A549 (cell line): ENCODE results near the gene ARHGAP23. TPM values are rescaled to one million over a fixed set of nuclear protein-coding genes. Genes with fewer than 3 reads are reported as not detected.

Experiments
- ATAC-seq, 2 experiments: fragments of 200-7000 bp in 1 of 2; fragments of >200 bp in 1 of 2; cut with Nextera tagmentation in 1 of 2; cut with Tn5 transposase in 1 of 2; 3 replicates each; pipeline versions ENCODE4 v1.8.0 to v1.9.1; 2018 to 2020; ENCODE audit warnings: mild to moderate bottlenecking in 1 of 2, moderate library complexity in 1 of 2
- CTCF ChIA-PET: fragments of 300-600 bp; sonication (Branson Sonifier 250); formaldehyde crosslinking; extraction: SDS; loops from one replicate; lab custom pipeline; 2021; ENCODE audit warnings: antibody characterized with exemption, inconsistent platforms; lab: Yijun Ruan, JAX
- POLR2A ChIA-PET: fragments of 350-600 bp; formaldehyde crosslinking; extraction: SDS; loops from one replicate; lab custom pipeline; 2021; ENCODE audit warnings: antibody characterized with exemption, inconsistent platforms; lab: Yijun Ruan, JAX
- DNase-seq, 2 experiments: peaks; one replicate each; pipeline versions ENCODE4 v3.0.0 to v3.0.0-alpha.2; 2011 to 2016; ENCODE audit warnings: low read depth in 1 of 2, low spot score in 1 of 2
- FAIRE-seq: peaks from 2 replicates; lab custom pipeline; 2011; peaks lifted over from hg19 to GRCh38; lab: Jason Lieb, UNC
- H3K27ac ChIP-seq, 2 experiments: fragments of >200 bp; sonication (Bioruptor Twin); formaldehyde crosslinking; 3 replicates each; pipeline ENCODE4 v1.5.1; 2016 to 2017
- H3K4me1 ChIP-seq: fragments of >200 bp; sonication (Bioruptor Twin); formaldehyde crosslinking; 3 replicates; pipeline ENCODE4 v1.6.1; 2016
- H3K4me2 ChIP-seq: fragments of >200 bp; sonication (Bioruptor Twin); formaldehyde crosslinking; 3 replicates; pipeline ENCODE4 v1.6.1; 2016
- H3K4me3 ChIP-seq: fragments of >200 bp; sonication (Bioruptor Twin); formaldehyde crosslinking; 3 replicates; pipeline ENCODE4 v1.5.1; 2016
- H3K9me3 ChIP-seq: fragments of >200 bp; sonication (Bioruptor Twin); formaldehyde crosslinking; 3 replicates; pipeline ENCODE4 v1.6.1; 2016
- CEBPB ChIP-seq, 2 experiments: fragments of >200 bp in 1 of 2; sonication (Bioruptor Twin) in 1 of 2; formaldehyde crosslinking in 1 of 2; IDR thresholded peaks; 2 replicates each; pipeline ENCODE4 v1.6.1; 2012 to 2016
- CHD4 ChIP-seq: fragments of 200-600 bp; sonication (generic); IDR thresholded peaks from 2 replicates; pipeline ENCODE4 v1.6.1; 2016; ENCODE audit warnings: antibody characterized with exemption, mild to moderate bottlenecking, borderline replicate concordance
- EP300 ChIP-seq, 2 experiments: fragments of >200 bp; sonication (Bioruptor Twin); formaldehyde crosslinking; IDR thresholded peaks; 2 replicates in 1 of 2; 3 replicates in 1 of 2; pipeline ENCODE4 v1.6.1; 2016 to 2017
- HES2 ChIP-seq: fragments of >200 bp; sonication (Bioruptor Twin); formaldehyde crosslinking; IDR thresholded peaks from 2 replicates; pipeline ENCODE4 v1.6.1; 2016
- HOXB13 ChIP-seq: fragments of 250-450 bp; sonication (Bioruptor Pico); IDR thresholded peaks from 2 replicates; pipeline ENCODE4 v1.5.0; 2020; ENCODE audit warnings: low read depth, mild to moderate bottlenecking, moderate library complexity
- HOXB5 ChIP-seq: fragments of 250-450 bp; sonication (Bioruptor Pico); IDR thresholded peaks from 2 replicates; pipeline ENCODE4 v1.5.0; 2020; ENCODE audit warnings: mild to moderate bottlenecking, moderate library complexity
- JUN ChIP-seq, 2 experiments: fragments of >200 bp; sonication (Bioruptor Twin); formaldehyde crosslinking; IDR thresholded peaks; 2 replicates in 1 of 2; 3 replicates in 1 of 2; pipeline ENCODE4 v1.6.1; 2016 to 2017
- JUNB ChIP-seq: fragments of >200 bp; sonication (Bioruptor Twin); formaldehyde crosslinking; IDR thresholded peaks from 2 replicates; pipeline ENCODE4 v1.6.1; 2016
- MYC ChIP-seq: IDR thresholded peaks from 2 replicates; pipeline ENCODE4 v1.6.1; 2012; ENCODE audit warnings: mild to moderate bottlenecking, inconsistent platforms, low read length, improper control_type of control experiment, borderline replicate concordance
- RAD21 ChIP-seq, 2 experiments: fragments of >200 bp in 1 of 2; sonication (Bioruptor Twin) in 1 of 2; formaldehyde crosslinking in 1 of 2; IDR thresholded peaks in 1 of 2; conservative IDR thresholded peaks in 1 of 2; 2 replicates in 1 of 2; 3 replicates in 1 of 2; pipeline ENCODE4 v1.6.1; 2012 to 2018; ENCODE audit warnings: inconsistent platforms in 1 of 2
- RCOR1 ChIP-seq: fragments of 150-350 bp; IDR thresholded peaks from 2 replicates; pipeline ENCODE4 v1.6.1; 2014; ENCODE audit warnings: antibody characterized with exemption, low read length, low read depth
- USF2 ChIP-seq: fragments of 450-650 bp; IDR thresholded peaks from 2 replicates; pipeline ENCODE4 v1.6.1; 2014; ENCODE audit warnings: antibody characterized with exemption
- ZNF302 ChIP-seq: fragments of 250-450 bp; sonication (Bioruptor Pico); IDR thresholded peaks from 2 replicates; pipeline ENCODE4 v1.9.0; 2021; ENCODE audit warnings: inconsistent platforms, mild to moderate bottlenecking, moderate library complexity
- WGBS: methylation state at CpG from one replicate; pipeline ENCODE4 v1.1.6; 2017; ENCODE audit errors: missing lambda C conversion rate; 5-methylcytosine and 5-hydroxymethylcytosine counted together
- polyA plus RNA-seq, 4 experiments: library from polyadenylated mRNA; depleted of rRNA in 3 of 4; stranded (reverse); fragments of >200 nt; fragmentation: RNase III in 1 of 4; extraction: RNeasy Plus Mini Kit Qiagen cat#74134 plus additional on column Dnase treatment in 1 of 4; gene quantifications; 2 replicates in 3 of 4; 3 replicates in 1 of 4; pipeline ENCODE4 v1.2.3, GENCODE V29; 2011 to 2017
- TF ChIP-seq, protein P1 (sequence below): IDR thresholded peaks from 2 replicates; pipeline ENCODE4 v1.6.1; 2012
- TF ChIP-seq, protein P2 (sequence below): fragments of 250-450 bp; sonication (Bioruptor Pico); IDR thresholded peaks from 2 replicates; pipeline ENCODE4 v1.5.0; 2021; ENCODE audit warnings: mild to moderate bottlenecking, moderate library complexity, borderline replicate concordance

The ARHGAP23 gene
- polyA plus RNA-seq, 2 of the 4 experiments (the other 2 are of a cell fraction) = 4.8 to 32.6 TPM

GRCh38 chr17:38425031-38425430, 3.2 kb upstream of the ARHGAP23 start:
- ATAC-seq = no peak
- TF ChIP-seq, protein P1, sequence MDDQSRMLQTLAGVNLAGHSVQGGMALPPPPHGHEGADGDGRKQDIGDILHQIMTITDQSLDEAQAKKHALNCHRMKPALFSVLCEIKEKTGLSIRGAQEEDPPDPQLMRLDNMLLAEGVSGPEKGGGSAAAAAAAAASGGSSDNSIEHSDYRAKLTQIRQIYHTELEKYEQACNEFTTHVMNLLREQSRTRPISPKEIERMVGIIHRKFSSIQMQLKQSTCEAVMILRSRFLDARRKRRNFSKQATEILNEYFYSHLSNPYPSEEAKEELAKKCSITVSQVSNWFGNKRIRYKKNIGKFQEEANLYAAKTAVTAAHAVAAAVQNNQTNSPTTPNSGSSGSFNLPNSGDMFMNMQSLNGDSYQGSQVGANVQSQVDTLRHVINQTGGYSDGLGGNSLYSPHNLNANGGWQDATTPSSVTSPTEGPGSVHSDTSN = no peak
- no peak for TF ChIP-seq JUN (IDR thresholded peaks at IDR 0.05)
- Histone ChIP-seq H3K4me1 (peaks cover 19% of the 10 kb centered on the region), H3K4me3 (no peak overlapping the region), H3K4me2 (no peak overlapping the region), H3K9me3 (no peaks in the 10 kb centered on the region), H3K27ac (no peak overlapping the region)
- ChIA-PET POLR2A (no interaction called here), CTCF (interaction anchor here (0.8 to 12.7 kb wide), 13 partner anchors 10 to 242 kb away, joined by 3 to 173 read pairs (median 18); no protein-coding TSS in a partner anchor)
- no peak for FAIRE-seq
- no peak for DNase-seq
- WGBS = 94% methylated on average over 13 of the region's 13 CpGs

- ATAC-seq (no peak), DNase-seq (no peak), FAIRE-seq (no peak)
- no peak overlapping the region for H3K4me3 ChIP-seq
- H3K9me3 ChIP-seq = no peaks in the 10 kb centered on the region
- H3K27ac ChIP-seq = no peak overlapping the region
- CTCF ChIA-PET = interaction anchor here (0.8 to 12.7 kb wide), 13 partner anchors 11 to 242 kb away, joined by 3 to 173 read pairs (median 5); no protein-coding TSS in a partner anchor
- H3K4me2 ChIP-seq = no peak overlapping the region
- POLR2A ChIA-PET = no interaction called here
- TF ChIP-seq RAD21 (conservative IDR thresholded peaks at IDR 0.05 in 1 of 2, IDR thresholded peaks at IDR 0.05 in 1 of 2) = no peak
- 77% methylated on average over 9 of the region's 9 CpGs for WGBS
- H3K4me1 ChIP-seq = peaks cover 26% of the 10 kb centered on the region
These were observed 2.5 kb upstream of the ARHGAP23 start for GRCh38 chr17:38425744-38426143.

- Histone ChIP-seq H3K27ac (0 out of 6 replicates have a peak overlapping the region, but pooled peaks of 1 of the 2 experiments have one; percentile 8), H3K4me3 (no peak overlapping the region), H3K4me1 (peaks cover 29% of the 10 kb centered on the region), H3K4me2 (no peak overlapping the region), H3K9me3 (no peaks in the 10 kb centered on the region)
- ChIA-PET POLR2A (no interaction called here), CTCF (interaction anchor here (1.0 to 12.7 kb wide), 13 partner anchors 12 to 240 kb away, joined by 3 to 173 read pairs (median 5); no protein-coding TSS in a partner anchor)
- FAIRE-seq (no peak), ATAC-seq (no peak), DNase-seq (no peak)
- TF ChIP-seq HES2 = no peak
- TF ChIP-seq CHD4 = no peak
- no peak for TF ChIP-seq ZNF302 (CRISPR knock-in tag)
- no peak for TF ChIP-seq JUN (IDR thresholded peaks at IDR 0.05)
- no peak for TF ChIP-seq HOXB5 (CRISPR knock-in tag)
- TF ChIP-seq, protein P2, sequence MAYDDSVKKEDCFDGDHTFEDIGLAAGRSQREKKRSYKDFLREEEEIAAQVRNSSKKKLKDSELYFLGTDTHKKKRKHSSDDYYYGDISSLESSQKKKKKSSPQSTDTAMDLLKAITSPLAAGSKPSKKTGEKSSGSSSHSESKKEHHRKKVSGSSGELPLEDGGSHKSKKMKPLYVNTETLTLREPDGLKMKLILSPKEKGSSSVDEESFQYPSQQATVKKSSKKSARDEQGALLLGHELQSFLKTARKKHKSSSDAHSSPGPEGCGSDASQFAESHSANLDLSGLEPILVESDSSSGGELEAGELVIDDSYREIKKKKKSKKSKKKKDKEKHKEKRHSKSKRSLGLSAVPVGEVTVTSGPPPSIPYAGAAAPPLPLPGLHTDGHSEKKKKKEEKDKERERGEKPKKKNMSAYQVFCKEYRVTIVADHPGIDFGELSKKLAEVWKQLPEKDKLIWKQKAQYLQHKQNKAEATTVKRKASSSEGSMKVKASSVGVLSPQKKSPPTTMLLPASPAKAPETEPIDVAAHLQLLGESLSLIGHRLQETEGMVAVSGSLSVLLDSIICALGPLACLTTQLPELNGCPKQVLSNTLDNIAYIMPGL = no peak
- TF ChIP-seq JUNB = no peak
- TF ChIP-seq USF2 = no peak
- TF ChIP-seq RCOR1 = no peak
- TF ChIP-seq MYC = no peak
- no peak for TF ChIP-seq EP300 (IDR thresholded peaks at IDR 0.05)
- TF ChIP-seq HOXB13 = no peak
- TF ChIP-seq CEBPB (IDR thresholded peaks at IDR 0.05) = no peak
These were observed 1.8 kb upstream of the ARHGAP23 start for GRCh38 chr17:38426441-38426840.
